OCI-LY3 (cell line): ENCODE results near the gene RSPRY1.

Source experiments
- EZH2phosphoT487 ChIP-seq: fragments of 200-600 bp; shearing (Covaris generic); IDR thresholded peaks from 2 replicates; pipeline ENCODE4 v1.6.1; 2018; ENCODE audit warnings: antibody characterized with exemption, mixed run types, low read depth
- TF ChIP-seq, protein P1 (sequence below): fragments of 200-600, 300-600 bp; sonication (generic); IDR thresholded peaks from 2 replicates; pipeline ENCODE4 v1.5.1; 2014; ENCODE audit warnings: antibody characterized with exemption, low read length, low read depth

- TF ChIP-seq, protein P1, sequence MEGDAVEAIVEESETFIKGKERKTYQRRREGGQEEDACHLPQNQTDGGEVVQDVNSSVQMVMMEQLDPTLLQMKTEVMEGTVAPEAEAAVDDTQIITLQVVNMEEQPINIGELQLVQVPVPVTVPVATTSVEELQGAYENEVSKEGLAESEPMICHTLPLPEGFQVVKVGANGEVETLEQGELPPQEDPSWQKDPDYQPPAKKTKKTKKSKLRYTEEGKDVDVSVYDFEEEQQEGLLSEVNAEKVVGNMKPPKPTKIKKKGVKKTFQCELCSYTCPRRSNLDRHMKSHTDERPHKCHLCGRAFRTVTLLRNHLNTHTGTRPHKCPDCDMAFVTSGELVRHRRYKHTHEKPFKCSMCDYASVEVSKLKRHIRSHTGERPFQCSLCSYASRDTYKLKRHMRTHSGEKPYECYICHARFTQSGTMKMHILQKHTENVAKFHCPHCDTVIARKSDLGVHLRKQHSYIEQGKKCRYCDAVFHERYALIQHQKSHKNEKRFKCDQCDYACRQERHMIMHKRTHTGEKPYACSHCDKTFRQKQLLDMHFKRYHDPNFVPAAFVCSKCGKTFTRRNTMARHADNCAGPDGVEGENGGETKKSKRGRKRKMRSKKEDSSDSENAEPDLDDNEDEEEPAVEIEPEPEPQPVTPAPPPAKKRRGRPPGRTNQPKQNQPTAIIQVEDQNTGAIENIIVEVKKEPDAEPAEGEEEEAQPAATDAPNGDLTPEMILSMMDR = no peak
- no peak for TF ChIP-seq EZH2phosphoT487
Measured at GRCh38 chr16:57165483-57165882, 20.6 kb upstream of the RSPRY1 start.
